Subcutaneous preadipocyte (primary cell): Measurements from ENCODE around the gene MEX3A. TPM values are rescaled to one million over a fixed set of nuclear protein-coding genes. Genes with fewer than 3 reads are reported as not detected.

Experiments used
- total RNA-seq: library from RNA; depleted of rRNA; stranded (reverse); fragments of >200 nt; gene quantifications from 2 replicates; pipeline ENCODE4 v1.2.3, GENCODE V29; 2012

MEX3A gene, protein sequence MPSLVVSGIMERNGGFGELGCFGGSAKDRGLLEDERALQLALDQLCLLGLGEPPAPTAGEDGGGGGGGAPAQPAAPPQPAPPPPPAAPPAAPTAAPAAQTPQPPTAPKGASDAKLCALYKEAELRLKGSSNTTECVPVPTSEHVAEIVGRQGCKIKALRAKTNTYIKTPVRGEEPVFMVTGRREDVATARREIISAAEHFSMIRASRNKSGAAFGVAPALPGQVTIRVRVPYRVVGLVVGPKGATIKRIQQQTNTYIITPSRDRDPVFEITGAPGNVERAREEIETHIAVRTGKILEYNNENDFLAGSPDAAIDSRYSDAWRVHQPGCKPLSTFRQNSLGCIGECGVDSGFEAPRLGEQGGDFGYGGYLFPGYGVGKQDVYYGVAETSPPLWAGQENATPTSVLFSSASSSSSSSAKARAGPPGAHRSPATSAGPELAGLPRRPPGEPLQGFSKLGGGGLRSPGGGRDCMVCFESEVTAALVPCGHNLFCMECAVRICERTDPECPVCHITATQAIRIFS
- 0.73 and 1.2 TPM in 2 replicates for total RNA-seq

DNA sequence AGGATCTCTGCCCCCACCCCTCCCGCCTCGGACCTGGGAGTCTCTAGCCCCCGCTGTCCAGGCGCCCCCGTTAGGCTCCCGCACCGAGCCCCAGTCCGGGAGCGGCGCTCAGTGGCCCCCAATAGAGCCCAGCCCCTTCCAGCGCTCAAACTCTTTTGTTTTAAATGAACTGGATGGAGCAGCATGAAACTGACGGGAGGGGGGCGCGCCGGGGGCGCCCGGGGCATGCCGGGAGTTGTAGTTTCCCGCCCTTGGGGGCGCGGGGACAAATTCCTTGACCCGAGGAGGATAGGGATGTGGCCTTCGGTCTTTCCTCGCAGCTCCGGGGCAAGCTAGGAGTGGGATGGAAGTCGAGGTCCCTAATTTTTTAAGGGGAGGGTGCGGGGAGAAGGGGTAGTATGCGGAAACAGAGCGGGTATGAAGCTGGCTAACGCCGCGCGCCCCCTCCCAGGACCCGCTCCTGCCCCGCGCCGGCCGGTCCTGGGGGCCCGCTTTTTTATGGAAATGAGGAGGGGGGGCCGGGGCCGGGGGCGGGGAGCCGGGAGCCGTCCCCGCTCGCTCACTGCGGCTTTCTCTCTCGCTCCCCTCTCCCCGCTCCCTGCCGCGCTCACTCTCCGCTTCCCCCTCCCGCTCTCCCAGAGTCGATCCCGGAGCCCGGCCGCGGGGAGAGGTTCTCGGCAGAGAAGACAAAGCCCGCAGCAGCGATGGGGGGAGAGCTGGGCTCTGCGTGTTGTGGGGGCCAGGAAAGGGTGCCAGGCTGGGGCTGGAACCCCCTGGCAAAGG, at the start of gene MEX3A:
Gene MEX3A, minus strand, starts transcription at position 157 of the 783 bp plus-strand sequence. CDS start 467 bp downstream, outside the sequence.

DNA sequence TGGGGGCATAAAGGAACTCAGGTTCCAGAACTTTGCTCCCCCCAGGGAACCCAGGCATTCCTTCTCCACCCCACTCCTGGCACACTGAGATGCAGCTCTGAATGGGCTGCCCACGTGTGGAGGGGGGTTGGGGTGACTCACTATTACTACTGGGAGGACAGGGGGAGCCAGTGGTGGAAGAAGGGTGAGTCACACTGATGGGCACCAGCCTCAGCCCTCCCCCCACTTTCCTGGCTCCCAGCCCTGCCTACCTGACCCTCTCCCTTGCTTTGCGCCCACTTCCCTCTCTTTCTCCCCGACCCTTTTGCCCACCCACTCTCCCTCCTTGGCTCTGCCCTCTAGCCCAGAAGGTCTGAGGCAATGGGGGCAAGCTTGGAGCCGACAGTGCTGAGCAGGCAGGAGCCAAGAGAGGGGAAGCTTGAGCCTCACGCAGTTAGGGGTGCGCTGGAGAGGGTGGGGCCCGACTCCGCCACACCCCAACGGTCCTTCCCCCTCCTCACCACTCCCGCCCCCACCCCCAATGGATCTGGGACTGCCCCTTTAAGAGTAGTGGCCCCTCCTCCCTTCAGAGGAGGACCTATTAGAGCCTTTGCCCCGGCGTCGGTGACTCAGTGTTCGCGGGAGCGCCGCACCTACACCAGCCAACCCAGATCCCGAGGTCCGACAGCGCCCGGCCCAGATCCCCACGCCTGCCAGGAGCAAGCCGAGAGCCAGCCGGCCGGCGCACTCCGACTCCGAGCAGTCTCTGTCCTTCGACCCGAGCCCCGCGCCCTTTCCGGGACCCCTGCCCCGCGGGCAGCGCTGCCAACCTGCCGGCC, 32.0 kb upstream of the MEX3A start, which contains the start of gene LMNA:
Gene LMNA, plus strand, starts transcription at position 611 of the 818 bp plus-strand sequence. CDS start 208 bp downstream, outside the sequence.

GRCh38 chr1:156060937-156061636, 21.2 kb downstream of the MEX3A start, which contains the start of gene RAB25:
Gene RAB25 (plus strand): TSS chr1:156061160. CDS start chr1:156061401, 241 bp downstream.

GRCh38 chr1:156054500-156055280, 27.6 kb downstream of the MEX3A start, which contains the start of gene LAMTOR2:
Gene LAMTOR2 (plus strand): TSS chr1:156054782. CDS start chr1:156054890, 108 bp downstream.

DNA sequence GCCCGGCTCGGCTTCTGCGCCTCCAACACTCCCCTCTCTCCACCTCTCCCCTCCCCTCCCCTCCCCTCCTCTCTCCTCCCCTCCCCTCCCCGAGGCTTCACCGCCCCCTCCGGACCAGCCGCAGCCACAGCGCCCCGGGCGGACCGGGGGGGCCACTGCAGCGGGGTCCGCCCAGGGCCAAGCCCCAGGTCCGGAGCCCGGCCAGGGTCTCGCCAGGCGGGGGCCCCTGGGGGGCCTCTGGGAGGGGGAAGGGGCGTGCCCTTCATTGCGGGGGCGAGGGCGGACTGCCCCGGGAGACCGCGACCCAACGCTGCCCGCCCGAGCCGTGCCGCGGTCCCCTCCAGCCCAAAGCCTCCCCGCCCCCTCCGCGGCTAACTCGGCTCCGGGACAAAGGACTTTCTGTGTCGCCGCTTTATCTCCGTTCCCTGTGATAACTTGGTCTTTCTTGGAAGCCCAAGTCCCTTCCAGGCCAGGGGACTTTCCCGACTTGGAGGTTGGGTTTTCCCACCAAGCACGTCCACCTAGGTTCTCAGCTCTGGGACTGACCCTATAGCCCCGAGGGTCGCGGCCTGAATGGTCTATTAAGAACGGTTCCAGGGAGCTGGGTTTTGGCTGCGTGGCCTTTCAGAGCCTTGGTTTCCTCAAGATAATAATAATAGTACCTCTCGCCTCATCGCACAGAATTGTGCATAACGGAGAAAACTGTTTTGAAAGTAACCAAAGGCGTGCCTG, 28.3 kb downstream of the MEX3A start, which contains the start of gene UBQLN4:
Gene UBQLN4, minus strand, starts transcription at position 31 of the 732 bp plus-strand sequence. CDS start 97 bp downstream, outside the sequence.

Other genes starting within 250 kb of the MEX3A start
- gene GON4L, start 225.3 kb downstream of the MEX3A start, total RNA-seq: 29.0 and 40.9 TPM in 2 replicates
- 20.2 and 25.6 TPM in 2 replicates for gene SYT11, start 222.9 kb downstream of the MEX3A start, total RNA-seq
- 16.0 and 16.2 TPM in 2 replicates for gene RIT1, start 171.1 kb downstream of the MEX3A start, total RNA-seq
- gene KHDC4, start 148.1 kb downstream of the MEX3A start, total RNA-seq: 23.1 and 33.4 TPM in 2 replicates
- not detected in 2 replicates for gene RXFP4, start 140.8 kb downstream of the MEX3A start, total RNA-seq
- 100 and 171 TPM in 2 replicates for gene ARHGEF2, start 103.9 kb downstream of the MEX3A start, total RNA-seq
- 261 and 358 TPM in 2 replicates for gene SSR2, start 61.5 kb downstream of the MEX3A start, total RNA-seq
- 14.3 and 22.5 TPM in 2 replicates for gene UBQLN4, start 28.7 kb downstream of the MEX3A start, total RNA-seq
- 36.4 and 50.7 TPM in 2 replicates for gene LAMTOR2, start 27.7 kb downstream of the MEX3A start, total RNA-seq
- gene RAB25, start 21.3 kb downstream of the MEX3A start, total RNA-seq: not detected in 2 replicates
- gene LMNA, start 32.2 kb upstream of the MEX3A start, total RNA-seq: 1,358 and 1,418 TPM in 2 replicates
- gene SEMA4A, start 71.1 kb upstream of the MEX3A start, total RNA-seq: 0.37 and 0.98 TPM in 2 replicates
- gene SLC25A44, start 111.6 kb upstream of the MEX3A start, total RNA-seq: 12.1 and 17.0 TPM in 2 replicates
- gene PMF1, start 130.5 kb upstream of the MEX3A start, total RNA-seq: 26.2 and 37.5 TPM in 2 replicates
- gene BGLAP, start 159.7 kb upstream of the MEX3A start, total RNA-seq: 0.37 and 0.39 TPM in 2 replicates
- 0.37 and 0.59 TPM in 2 replicates for gene PAQR6, start 165.6 kb upstream of the MEX3A start, total RNA-seq
- 27.6 and 44.8 TPM in 2 replicates for gene SMG5, start 200.4 kb upstream of the MEX3A start, total RNA-seq
- gene TMEM79, start 201.9 kb upstream of the MEX3A start, total RNA-seq: 1.5 and 2.3 TPM in 2 replicates
- 54.3 and 69.4 TPM in 2 replicates for gene GLMP, start 213.2 kb upstream of the MEX3A start, total RNA-seq
- 0.39 TPM in 1 of 2 replicates, not detected in the other for gene VHLL, start 216.8 kb upstream of the MEX3A start, total RNA-seq